GM12891 (cell line): Measurements from ENCODE around the gene RPL31.

Source experiments
- DNase-seq: peaks from one replicate; pipeline ENCODE4 v3.0.0; 2011; ENCODE audit warnings: low spot score; ENCODE audit not compliant: insufficient read length
- FAIRE-seq: peaks from 2 replicates; lab custom pipeline; 2011; peaks lifted over from hg19 to GRCh38; lab: Jason Lieb, UNC
- PAX5 ChIP-seq: IDR thresholded peaks from 2 replicates; pipeline ENCODE4 v1.6.1; 2011; ENCODE audit warnings: low read length, moderate library complexity, mild to moderate bottlenecking; ENCODE audit not compliant: insufficient read depth, severe bottlenecking
- POLR2A ChIP-seq: IDR thresholded peaks from 2 replicates; pipeline ENCODE4 v1.6.1; 2011; ENCODE audit warnings: low read depth, low read length, control low read depth
- POLR2AphosphoS5 ChIP-seq: IDR thresholded peaks from 2 replicates; pipeline ENCODE4 v1.6.1; 2011; ENCODE audit warnings: low read depth, low read length, control low read depth
- POU2F2 ChIP-seq: IDR thresholded peaks from 2 replicates; pipeline ENCODE4 v1.6.1; 2011; ENCODE audit warnings: low read depth, mild to moderate bottlenecking, control low read depth, low read length, moderate library complexity
- SPI1 ChIP-seq: IDR thresholded peaks from 2 replicates; pipeline ENCODE4 v1.6.1; 2011; ENCODE audit warnings: low read depth, low read length, control low read depth
- TAF1 ChIP-seq: IDR thresholded peaks from 2 replicates; pipeline ENCODE4 v1.6.1; 2011; ENCODE audit warnings: low read depth, low read length, control low read depth

The RPL31 gene

DNA sequence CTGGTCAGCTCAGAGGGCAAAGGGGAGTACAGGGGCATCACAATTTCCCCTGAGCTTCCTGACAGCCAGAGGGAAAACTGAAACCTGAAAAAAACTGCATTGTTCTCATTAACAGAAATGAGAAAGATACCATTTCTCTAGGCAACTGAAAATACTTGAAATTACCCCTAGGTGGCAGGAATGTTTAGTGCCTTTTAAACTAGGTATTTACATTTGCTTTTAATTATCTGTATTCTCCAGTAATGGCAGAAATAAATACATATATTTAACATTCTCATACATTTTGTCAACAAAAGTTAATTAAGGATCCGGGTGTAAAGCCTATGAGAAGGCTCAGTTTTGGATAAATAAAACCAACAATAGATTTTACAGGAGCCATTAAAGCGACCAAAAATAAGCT is 34.5 kb downstream of the RPL31 start:
- DNase-seq: peak; percentile 30
- peak; percentile 45 for FAIRE-seq
- TF ChIP-seq SPI1: no peak
- no peak for TF ChIP-seq POU2F2
- no peak for TF ChIP-seq PAX5

DNA sequence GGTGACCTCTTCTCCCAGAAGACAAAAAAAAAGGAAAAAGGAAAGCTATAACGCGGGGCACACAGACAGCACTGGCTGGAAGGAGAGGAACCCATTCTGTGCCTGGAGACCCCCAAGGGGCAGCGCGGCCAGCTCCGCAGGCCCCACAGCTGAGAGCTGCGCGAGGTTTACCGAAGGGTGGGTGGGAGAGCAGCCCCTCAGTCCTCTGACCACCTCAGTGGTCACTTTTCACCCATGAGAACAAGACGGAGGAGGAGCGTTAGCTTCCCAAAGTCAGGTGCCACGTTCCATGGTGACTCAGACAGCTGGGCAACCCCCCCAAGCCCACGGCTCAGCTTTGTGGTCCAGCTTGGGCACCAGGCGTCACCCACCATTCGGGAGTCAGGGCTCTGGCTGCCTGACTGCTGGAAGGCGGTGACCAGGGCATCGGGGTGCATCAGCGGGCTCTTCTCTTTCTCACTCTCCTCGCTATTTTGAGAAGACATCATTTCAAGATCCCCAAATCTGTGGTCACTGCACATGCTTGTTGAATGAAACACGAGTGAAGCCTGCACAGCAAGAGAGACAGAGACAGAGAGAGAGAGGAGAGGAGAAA is 35.2 kb downstream of the RPL31 start:
- TF ChIP-seq PAX5 (no peak), TAF1 (no peak), SPI1 (no peak), POLR2AphosphoS5 (no peak), POU2F2 (no peak), POLR2A (no peak)
- FAIRE-seq (no peak), DNase-seq (no peak)

DNA sequence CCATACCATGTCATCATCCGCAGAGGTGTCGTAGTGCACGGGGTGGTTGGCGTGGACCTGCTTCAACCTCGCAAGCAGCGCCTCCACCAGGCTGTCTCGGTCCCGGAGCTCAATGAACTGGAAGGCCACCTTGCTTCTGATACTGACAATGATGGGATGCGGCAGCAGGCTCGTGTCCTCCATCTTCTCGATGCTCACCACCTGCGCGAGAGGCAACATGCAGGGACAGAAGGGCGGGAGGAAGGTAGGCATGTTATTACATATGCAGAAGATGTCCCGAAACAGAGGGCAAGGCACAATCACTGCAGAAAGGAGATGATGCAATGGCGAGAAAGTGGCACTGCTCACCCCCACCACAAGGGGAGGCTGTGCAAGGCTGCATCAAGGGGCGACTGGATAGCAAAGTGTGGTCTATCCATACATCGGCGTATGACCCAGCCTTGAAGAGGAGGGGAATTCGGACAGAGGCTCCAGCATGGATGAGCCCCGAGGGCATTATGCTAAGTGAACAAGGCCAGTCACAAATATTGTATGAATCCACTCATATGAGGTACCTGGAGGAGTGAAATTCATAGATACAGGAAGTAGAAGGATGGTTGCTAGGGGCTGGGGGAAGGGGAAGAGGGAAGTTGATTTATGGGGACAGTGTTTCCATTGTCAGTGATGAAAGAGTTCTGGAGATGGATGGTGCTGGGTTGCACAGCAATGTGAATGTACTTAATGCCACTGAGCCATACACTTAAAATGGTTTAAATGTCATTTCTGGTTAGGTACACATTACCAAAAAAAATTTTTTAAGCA is 36.6 kb downstream of the RPL31 start:
- TF ChIP-seq SPI1: no peak
- no peak for TF ChIP-seq POU2F2
- TF ChIP-seq PAX5: no peak
- no peak for TF ChIP-seq TAF1
- no peak for TF ChIP-seq POLR2A
- no peak for TF ChIP-seq POLR2AphosphoS5
- DNase-seq (no peak), FAIRE-seq (no peak)

DNA sequence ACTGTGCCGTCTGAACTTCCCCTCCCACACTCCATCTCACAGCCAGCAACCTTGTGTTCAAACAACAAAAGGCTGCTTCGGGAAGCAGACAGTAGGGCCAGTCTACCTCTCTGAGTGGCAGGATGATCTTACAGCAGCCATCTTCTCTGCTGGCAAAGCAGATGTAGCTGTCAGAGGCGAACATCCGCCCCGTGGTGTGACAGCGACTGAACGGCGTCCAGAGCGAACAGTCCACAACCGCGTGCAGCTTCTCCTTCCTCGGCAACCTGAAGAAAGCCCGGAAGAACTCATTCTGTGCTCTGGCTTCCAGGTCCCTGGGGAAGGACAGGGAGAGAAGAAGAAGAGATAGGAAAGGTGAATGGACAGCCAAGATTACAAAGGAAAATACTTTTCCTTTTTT is 38.0 kb downstream of the RPL31 start:
- no peak for FAIRE-seq

DNA sequence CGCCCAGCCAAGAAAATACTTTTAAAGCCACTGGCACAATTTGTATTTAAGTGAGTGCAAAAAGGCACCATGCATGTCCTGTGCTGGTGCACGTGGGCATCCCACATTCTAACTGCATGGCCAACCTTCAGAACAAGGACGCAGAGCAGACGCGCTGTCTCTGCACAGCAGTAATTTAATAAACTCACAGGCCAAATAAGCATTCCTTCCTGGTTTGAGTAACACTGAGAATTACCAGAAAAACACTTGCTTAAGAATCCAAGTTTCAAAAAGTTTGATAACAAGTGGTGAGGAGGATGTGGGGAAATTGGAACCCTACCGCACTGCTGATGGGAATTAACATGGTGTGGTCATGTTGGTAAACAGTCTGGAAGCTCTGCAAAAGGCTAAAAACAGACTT is 38.7 kb downstream of the RPL31 start:
- no peak for FAIRE-seq
- DNase-seq: no peak
- no peak for TF ChIP-seq SPI1
- TF ChIP-seq PAX5: no peak
- TF ChIP-seq POU2F2: no peak
- no peak for TF ChIP-seq POLR2AphosphoS5
- no peak for TF ChIP-seq TAF1
- TF ChIP-seq POLR2A: no peak

More for the DNA sequence above, 38.0 kb downstream of the RPL31 start:
- DNase-seq: no peak
- TF ChIP-seq POLR2A: no peak
- TF ChIP-seq TAF1: no peak
- no peak for TF ChIP-seq PAX5
- no peak for TF ChIP-seq POU2F2
- no peak for TF ChIP-seq SPI1
- TF ChIP-seq POLR2AphosphoS5: no peak

DNA sequence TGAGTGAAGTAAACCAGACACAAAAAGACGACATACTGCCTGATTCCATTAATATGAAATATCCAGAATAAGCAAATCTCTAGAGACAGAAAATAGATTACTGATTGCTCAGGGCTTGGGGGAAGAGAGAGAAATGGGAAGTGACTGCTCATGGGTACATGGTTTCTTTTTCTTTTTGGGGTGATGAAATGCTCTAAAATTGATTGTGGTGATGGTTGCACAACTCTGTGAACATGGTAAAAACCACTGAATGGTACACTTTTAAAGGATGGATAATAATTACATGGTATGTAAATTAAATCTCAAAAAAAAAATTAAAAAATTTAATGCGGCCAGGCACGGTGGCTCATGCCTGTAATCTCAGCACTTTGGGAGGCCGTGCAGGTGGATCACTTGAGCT is 39.3 kb downstream of the RPL31 start:
- TF ChIP-seq SPI1 (peak; percentile 57; the same call in 1 of the 2 replicates), POLR2A (no peak)
- DNase-seq: no peak
- no peak for FAIRE-seq

DNA sequence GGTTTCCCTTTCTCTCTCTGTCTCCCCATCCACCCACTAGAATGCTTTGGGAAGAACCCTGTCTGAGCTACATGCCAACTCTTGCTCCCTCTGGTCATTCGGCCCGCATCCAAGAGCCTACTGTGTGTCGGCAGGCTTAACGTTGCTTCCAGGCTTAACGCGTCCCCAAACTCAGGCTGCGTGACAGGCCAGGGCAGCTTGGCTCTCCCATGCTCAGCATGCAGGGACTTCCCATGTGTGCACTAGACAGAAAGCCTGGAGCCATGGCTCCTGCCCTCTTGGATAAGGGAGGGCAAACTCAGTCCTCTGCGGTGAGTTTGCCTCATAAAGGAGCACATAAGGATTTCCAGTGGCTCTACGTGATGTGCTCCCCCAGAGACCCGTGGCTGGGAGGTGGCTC is 43.2 kb downstream of the RPL31 start:
- DNase-seq (no peak), FAIRE-seq (no peak)
- TF ChIP-seq PAX5: no peak
- TF ChIP-seq POLR2AphosphoS5: no peak
- TF ChIP-seq TAF1: no peak
- no peak for TF ChIP-seq POLR2A
- no peak for TF ChIP-seq POU2F2
- no peak for TF ChIP-seq SPI1

DNA sequence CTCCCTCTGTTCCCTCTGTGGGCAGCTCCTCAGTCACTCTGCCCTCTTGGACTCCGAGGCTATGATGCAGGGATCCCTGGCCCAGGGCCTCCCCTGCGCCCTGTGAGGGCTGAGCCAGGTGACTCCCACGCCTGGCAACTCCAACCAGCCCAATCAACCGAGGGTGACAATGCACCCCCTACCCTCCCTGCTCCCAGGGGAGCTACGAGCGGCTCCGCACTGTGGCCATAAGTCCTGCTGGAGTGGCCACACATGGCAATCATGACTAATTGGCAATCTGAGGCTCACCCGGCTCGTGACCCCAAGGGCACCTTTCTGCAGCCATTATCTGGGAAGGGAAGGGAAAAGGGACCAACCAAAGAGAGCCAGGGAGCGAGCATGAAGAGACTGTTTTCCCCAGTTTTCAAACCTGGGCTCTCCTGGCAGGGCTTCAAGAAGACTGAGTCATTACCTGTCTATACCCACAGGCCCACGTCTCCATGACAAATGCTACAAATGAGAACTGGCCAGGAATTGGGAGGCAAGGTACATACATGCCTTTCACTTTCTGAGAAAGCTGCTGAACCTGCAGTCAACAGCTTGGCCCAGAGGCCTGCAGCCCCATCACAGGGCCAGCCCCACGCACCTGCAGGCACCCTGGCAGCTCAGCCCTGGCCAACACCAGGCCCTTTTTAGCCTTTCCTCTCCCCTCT is 45.1 kb downstream of the RPL31 start:
- no peak for DNase-seq
- TF ChIP-seq POLR2A: no peak
- TF ChIP-seq TAF1: no peak
- TF ChIP-seq POLR2AphosphoS5: no peak
- no peak for TF ChIP-seq SPI1
- TF ChIP-seq POU2F2: no peak
- TF ChIP-seq PAX5: no peak
- no peak for FAIRE-seq

DNA sequence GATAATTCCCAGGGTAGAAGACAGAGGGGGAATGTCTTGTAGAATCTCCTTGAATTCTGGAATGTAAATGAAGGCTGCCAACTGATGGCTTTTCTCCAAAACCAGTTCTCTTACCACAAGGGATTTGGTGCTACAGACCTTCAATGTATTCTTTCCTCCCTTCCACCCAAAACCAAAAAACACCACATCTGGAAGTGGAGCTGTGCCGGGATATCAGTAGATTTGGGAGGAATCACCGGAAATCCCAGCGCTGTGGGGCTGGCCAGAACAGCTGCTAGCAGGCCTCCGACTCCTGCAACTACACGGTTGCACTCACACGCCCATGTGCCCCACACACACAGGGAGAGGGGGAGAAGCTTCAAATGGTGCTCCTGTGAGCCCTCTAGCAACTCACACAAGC is 45.7 kb downstream of the RPL31 start:
- no peak for DNase-seq
- FAIRE-seq: no peak
- TF ChIP-seq POLR2A: no peak
- no peak for TF ChIP-seq TAF1
- TF ChIP-seq PAX5: no peak
- TF ChIP-seq POU2F2: no peak
- no peak for TF ChIP-seq SPI1
- TF ChIP-seq POLR2AphosphoS5: no peak
